Testis (tissue), 2 donors: ENCODE measurements around the gene REPS2.

Experiments used
- CTCF ChIP-seq, 3 experiments: fragments of 450-650 bp in 2 of 3; fragments of 200-600 bp in 1 of 3; sonication (generic) in 1 of 3; IDR thresholded peaks; one replicate each; pipeline ENCODE4 v1.5.1; 2016 to 2019; ENCODE audit warnings: antibody characterized with exemption in 3 of 3, mild to moderate bottlenecking in 2 of 3, moderate library complexity in 1 of 3
- POLR2A ChIP-seq: fragments of 450-650 bp; IDR thresholded peaks from one replicate; pipeline ENCODE4 v1.6.1; 2017; ENCODE audit warnings: antibody characterized with exemption, mild to moderate bottlenecking, moderate library complexity

GRCh38 chrX:17081511-17081910, 135.1 kb downstream of the REPS2 start:
- TF ChIP-seq CTCF (IDR thresholded peaks at IDR 0.05) (no peak), POLR2A (no peak)
